Vagina (tissue), 2 donors: Measurements from ENCODE around the gene SCUBE1.

ENCODE experiments used
- CTCF ChIP-seq, 3 experiments: fragments of 450-650 bp in 2 of 3; fragments of 200-600 bp in 1 of 3; sonication (generic) in 1 of 3; IDR thresholded peaks; one replicate each; pipeline ENCODE4 v1.5.1; 2017 to 2019; ENCODE audit warnings: antibody characterized with exemption in 3 of 3, mild to moderate bottlenecking in 2 of 3, moderate library complexity in 2 of 3
- POLR2A ChIP-seq, 2 donors: fragments of 450-650 bp; IDR thresholded peaks; one replicate each; pipeline ENCODE4 v1.6.1; 2017; ENCODE audit warnings: antibody characterized with exemption in 2 of 2, mild to moderate bottlenecking in 2 of 2, moderate library complexity in 2 of 2

DNA sequence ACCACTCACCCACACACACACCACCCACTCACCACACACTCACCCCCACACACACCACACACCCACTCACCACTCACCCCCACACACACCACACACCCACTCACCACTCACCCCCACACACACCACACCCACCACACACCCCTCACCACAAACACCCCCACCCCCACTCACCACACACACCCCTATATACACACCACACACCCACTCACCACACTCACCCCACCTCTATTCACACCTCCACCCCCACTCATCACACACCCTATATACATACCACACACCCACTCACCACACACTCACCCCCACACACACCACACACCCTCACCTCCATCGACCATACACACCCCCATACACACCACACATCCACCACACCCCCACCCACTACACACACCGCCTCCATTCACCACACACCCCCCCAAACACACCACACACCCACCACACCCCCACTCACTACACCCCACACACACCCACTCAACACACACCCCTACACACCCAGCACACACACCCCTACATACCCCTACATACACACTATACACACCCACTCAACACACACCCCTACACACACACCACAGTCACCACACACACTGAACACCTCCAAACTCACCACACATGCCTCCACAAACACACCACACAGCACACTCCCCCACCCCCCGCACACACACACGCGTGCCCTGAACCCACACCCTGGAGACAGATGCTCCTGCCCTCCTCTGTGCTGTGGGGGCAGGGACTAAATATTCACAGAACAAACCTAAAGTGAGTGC lies 137.2 kb downstream of the SCUBE1 start:
- TF ChIP-seq CTCF (IDR thresholded peaks at IDR 0.05): no peak
- TF ChIP-seq POLR2A (IDR thresholded peaks at IDR 0.05): no peak
